HG02763 (cell line): ENCODE data around the gene GABRE.
"Not testable (repeated sequence)": the region's sequence is repeated elsewhere in the genome, so short reads cannot be mapped to it uniquely, and the experiment has no call there.

Source experiments
- ATAC-seq: cut with Tn5 transposase; IDR thresholded peaks from one replicate; pipeline ENCODE4 v1.9.1; 2021; ENCODE audit warnings: mild to moderate bottlenecking, moderate library complexity; ENCODE audit not compliant: unreplicated experiment

GABRE gene

DNA sequence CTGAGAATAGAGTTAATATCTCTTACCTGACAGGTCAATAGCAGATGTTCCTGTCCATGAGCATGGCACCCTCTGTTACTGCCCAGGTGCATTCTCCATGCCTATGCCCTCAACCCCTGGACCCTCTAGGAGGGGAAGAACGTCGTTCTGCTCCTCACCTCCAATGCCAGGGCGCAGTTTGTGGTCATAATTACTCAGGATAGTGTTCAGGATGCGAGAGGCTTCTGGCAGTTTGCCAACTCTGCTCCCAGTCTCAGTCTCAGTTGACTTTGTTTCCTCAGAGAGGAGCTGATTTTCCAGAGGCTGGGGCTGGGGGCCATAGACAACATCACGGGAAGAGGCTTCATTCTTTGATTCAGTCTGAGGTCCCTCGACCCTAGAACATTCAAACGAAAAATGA is 4.4 kb downstream of the GABRE start:
- no peak for ATAC-seq

DNA sequence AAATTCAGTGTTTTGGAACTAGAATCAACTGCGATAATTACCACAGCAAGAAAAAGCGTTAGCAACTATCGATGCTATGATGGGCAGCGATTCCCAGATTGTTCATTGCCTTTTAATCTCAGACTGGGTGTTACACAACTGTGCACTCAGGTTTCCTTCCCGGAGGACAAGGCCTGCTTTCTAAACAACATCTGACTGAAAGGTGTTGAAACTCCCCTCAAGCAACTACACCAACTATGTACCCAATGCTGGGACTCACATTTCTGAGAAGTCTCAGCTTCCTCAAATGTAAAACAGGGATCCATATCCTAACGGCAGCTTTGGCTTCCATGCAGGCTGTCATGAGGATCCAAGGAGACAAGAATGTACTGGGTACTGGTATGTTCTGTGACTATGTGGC is 8.2 kb downstream of the GABRE start:
- ATAC-seq, result no peak

DNA sequence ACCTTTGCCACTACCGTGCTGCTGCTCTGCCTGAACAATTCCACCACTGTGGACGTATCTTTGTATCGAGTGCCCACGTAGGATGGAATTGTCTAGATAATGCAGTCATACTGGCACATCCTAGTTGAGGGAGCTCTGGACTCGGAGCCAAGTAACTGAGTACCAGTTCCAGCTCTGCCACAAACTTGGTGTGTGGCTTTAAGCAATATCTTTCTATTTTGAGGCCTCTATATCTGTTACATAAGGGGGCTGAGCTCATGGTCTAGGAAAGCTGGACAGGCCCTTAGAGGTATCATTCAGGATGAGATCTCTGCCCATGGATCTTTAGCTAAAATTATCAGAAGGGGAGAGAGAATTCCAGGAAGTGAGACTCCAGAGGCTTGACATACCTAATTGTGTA is 12.4 kb downstream of the GABRE start:
- ATAC-seq, result no peak

DNA sequence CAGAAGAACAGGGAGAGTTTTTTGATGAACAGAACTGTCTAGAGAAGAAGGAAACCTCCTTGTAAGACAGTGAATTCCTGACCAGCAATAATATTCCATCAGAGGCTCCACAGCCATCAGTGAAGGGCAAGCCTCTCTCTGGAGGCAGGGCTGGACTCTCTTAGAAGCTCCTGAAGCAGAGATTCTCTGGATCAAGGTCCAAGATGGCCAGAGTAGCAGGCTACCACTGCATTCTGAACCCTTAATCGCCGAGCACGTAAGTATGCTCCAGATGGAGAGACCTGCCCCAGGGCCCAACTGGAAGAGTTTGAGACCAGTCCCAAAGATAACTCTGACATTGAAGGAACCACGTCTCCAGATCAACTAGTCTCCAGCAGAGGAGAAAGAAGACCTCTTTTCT is 16.4 kb downstream of the GABRE start:
- no peak for ATAC-seq

DNA sequence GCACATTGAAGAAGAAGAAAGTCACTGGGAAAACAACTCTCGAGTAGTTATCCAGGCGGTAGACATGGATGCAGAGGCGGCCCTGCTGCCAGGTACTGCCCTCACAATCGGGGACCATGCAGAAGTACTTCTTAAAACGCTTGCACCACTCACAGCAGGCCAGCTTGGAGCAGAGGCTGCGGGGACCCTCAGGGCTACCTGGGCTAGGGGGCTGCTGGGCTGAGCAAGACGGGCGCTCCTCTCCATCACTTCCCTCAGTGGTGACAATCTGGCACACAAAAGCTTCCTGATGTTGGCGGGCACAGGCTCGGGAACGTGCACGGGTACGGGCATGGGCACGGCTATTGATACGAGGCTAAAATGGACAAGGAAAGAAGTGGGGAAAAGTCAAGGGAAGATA is 19.7 kb downstream of the GABRE start:
- ATAC-seq, result no peak

DNA sequence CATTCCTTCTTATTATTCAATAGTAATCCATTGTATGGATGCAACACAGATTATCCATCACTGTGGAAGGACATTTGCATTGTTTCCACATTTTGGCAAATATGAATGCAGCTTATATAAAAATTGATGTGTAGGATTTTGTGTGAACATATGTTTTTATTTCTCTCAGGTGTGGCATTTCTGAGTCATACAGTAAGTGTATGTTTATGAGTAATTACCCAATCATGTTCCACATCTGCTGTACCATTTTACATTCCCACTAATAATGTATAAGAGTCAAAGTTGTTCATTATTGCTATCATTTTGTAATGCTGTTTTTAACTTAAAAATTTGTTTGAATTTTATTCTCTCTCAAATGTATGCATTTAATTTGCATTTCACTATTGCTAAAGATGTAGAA is 36.3 kb downstream of the GABRE start:
- no peak for ATAC-seq

DNA sequence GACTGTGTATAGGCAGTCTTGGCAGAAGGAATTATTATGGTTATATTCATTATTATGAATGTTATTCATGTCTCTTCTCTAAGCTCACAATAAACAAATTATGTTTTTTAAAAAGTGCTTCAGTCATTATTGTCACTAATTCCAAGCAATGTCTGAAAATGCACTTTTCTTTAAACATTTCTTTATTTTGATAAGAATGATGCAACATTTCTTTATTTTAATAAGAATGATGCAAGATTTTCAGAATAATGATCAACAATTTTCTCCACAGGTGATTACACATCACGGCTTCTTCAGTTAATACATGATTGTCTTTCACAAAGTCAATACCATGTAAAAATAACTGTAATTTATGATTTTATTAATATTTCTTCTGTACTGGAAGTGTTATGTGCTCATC is 39.1 kb downstream of the GABRE start:
- no peak for ATAC-seq

DNA sequence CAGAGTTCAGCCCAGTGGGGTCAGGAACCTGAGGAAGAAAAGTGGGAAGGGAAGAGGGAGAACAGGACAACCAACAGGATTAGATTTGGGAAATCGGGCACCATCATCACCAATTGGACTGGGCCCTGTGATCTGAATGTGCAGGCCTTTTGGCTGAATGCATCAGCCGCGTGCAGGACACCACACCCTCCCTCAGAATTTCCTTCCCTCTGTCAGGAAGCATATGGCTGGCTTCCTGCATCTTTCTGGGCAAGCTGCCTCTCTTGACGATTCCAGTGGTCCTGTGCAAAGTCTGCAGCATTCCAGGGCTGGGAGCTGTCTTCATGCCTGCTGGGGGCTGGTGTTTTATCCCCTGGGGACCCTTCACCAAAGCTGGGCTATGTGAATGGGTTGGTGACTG is 45.4 kb downstream of the GABRE start:
- ATAC-seq, result no peak

DNA sequence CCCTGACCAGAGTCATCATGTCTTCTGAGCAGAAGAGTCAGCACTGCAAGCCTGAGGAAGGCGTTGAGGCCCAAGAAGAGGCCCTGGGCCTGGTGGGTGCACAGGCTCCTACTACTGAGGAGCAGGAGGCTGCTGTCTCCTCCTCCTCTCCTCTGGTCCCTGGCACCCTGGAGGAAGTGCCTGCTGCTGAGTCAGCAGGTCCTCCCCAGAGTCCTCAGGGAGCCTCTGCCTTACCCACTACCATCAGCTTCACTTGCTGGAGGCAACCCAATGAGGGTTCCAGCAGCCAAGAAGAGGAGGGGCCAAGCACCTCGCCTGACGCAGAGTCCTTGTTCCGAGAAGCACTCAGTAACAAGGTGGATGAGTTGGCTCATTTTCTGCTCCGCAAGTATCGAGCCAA is 50.8 kb downstream of the GABRE start:
- no peak for ATAC-seq

DNA sequence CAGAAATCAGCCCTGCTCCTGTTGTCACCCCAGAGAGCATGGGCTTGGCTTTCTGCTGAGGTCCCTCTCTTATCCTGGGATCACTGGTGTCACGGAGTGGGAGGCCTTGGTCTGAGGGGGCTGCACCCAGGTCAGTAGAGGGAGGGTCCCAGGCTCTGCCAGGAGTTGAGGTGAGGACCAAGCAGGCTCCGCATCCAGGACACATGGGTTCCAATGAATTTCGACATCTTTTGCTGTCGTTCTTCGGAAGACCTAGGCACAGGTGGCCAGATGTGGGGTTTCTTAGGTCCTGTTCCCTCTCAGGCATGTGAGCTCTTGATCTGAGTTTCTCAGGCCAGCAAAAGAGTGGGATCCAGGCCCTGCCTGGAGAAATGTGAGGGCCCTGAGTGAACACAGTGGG is 51.8 kb downstream of the GABRE start:
- ATAC-seq, result no peak

DNA sequence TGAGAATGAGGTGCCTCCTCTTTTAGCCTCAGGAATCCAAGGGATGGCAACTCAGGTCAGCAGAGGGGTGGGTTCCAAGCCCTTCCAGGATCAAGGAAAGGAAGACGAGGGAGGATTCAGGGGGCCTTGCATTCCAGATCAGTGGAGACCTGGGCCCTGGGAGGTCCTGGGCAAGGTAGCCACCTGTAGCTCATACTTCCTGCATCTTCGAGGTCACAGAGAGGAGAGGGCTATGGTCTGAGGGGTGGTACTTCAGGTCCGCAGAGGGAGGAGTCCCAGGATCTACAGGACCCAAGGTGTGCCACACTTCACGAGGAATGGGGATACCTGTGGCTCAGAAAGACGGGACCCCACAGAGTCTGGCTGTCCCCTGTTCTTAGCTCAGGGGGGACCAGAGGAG is 52.6 kb downstream of the GABRE start:
- no peak for ATAC-seq

DNA sequence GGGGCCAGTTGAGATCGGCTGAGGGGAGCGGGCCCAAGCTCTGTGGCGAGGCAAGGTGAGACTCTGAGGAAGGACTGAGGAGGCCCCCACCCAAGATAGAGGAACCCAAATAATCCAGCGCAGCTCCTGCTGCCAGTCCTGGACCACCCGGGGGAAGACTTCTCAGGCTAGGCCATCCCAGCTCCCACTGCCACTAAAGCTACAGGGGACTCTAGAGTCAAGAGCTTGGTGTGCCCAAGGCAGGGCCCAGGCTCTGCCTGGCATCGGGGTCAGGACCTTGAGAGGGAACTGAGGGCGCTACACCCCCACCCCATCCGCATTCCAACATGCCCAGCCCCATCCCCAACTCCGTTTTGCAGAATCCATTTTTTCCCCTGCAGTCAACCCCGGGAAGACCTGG is 53.2 kb downstream of the GABRE start:
- no peak for ATAC-seq

DNA sequence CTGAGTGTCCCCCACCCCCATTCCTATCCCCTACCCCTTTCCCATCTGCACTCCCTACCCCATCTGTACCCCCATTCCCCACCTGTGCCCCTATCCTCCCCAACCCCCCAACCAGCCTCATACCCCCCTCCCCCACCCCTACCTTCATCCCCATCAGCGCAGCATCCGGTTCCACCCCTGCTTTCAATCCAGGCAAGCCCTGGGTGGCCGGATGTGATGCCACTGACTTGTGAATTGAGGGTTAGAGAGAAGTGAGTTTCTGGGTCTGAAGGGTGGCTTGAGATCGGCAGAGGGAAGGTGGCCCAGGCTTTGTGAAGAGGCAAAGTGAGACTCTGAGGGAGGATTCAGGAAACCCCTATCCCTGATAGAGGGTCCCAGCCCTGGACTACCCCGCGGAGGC is 53.9 kb downstream of the GABRE start:
- ATAC-seq, result no peak

DNA sequence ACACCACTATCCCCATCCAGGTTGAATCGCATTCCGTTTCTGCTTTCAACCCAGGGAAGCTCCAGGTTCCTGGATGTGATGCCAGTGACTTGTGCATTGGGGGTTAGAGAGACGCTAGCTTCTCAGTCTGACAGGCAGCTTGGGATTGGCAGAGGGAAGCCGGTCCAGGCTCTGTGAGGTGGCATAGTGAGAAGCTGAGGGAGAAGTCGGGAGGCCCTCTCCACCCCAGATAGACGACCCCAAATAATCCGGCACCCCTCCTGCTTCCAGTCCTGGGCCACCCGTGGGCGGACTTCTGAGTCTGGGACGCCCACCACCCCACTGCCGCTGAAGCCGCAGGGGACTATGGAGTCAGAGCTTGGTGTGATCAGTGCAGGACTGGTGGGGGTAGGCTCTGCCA is 54.4 kb downstream of the GABRE start:
- ATAC-seq, result no peak

DNA sequence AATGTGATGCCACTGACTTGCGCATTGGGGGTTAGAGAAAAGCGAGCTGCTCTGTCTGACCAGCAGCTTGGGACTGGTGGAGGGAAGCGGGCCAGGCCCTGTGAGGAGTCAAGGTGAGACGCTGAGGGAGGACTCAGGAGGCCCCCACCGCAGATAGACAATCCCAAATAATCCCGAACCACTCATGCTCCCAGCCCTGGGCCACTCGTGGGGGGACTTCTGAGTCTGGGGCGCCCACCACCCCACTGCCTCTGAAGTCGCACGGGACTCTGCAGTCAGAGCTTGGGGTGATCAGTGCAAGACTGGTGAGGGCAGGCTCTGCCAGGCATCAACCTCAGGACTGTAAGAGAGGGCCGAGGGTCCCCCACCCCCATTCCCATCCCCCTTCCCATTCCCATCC is 54.9 kb downstream of the GABRE start:
- ATAC-seq, result no peak

DNA sequence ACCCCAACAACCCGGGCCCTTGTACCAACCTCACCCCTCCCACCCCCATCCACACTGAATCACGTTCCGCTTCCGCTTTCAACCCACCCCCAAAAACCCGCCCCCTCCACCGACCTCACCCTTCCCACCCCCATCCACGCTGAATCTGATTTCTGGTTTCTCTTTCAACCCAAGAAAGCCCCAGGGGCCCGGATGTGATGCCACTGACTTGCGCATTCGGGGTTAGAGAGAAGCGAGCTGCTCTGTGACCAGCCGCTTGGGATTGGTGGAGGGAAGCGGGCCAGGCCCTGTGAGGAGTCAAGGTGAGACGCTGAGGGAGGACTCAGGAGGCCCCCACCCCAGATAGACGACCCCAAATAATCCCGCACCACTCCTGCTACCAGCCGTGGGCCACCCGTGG is 55.7 kb downstream of the GABRE start:
- ATAC-seq, result not testable (repeated sequence)

DNA sequence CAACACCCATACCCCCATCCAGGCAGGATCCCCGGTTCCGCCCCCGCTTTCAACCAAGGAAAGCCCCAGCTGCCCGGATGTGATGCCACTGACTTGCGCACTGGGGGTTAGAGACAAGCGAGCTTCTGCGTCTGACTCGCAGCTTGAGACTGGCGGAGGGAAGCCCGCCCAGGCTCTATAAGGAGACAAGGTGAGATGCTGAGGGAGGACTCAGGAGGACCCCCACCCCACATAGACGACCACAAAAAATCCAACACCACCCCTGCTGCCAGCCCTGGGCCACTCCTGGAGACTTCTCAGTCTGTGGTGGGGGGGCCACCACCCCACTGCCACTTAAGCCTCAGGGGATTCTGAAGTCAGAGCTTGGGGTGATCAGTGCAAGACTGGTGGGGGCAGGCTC is 61.7 kb downstream of the GABRE start, which contains the start of gene MAGEA4:
TSS of gene MAGEA4 (plus strand) at position 110 of the 400 bp plus-strand sequence. CDS start 10,776 bp downstream, outside the sequence.
- no peak for ATAC-seq

DNA sequence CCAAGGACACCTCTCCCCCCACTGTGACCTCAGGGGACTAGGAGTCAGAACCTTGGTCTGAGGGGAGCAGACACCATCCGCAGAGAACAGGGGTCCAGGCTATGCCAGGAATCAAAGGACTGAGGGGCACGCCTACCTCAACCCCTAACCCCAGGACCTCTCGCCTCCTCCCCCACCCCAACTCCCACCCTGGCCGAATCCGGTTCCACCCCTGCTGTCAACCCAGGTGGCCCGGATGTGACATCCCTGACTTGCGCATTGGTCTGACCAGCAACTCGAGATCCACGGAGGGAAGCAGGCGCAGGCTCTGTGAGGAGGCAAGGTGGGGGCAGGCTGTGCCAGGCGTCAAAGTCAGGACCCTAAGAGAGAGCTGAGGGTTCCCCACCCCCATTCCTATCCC is 62.3 kb downstream of the GABRE start:
- no peak for ATAC-seq

DNA sequence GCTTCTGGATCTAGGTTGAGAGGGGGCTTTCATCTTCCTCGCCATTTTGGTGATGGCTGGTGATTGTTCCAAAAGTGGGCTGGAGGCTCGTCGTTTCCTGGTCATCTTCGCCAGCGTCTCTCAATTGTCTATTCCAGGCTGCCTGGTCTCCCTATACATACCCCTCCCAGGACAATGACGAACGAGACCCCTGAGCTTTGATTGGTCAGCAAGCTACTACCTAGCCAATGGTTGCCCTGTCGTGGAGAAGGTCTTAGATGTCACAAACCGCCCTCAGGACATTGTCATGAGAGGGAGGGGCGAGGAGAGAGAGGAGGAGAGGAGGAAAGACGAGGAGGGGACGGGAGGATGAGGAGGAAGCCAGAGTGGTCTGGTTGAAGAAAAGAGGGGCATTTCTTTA is 69.5 kb downstream of the GABRE start:
- ATAC-seq, result no peak
